Right lobe of liver (tissue), 6 donors: ENCODE results near the gene GLYATL2. TPM values are rescaled to one million over a fixed set of nuclear protein-coding genes. Genes with fewer than 3 reads are reported as not detected.

Experiments
- ATAC-seq, 4 donors: fragments of 200-7000 bp; cut with Tn5 transposase; one replicate each; pipeline ENCODE4 v1.9.1; 2020; ENCODE audit warnings: mild to moderate bottlenecking in 4 of 4, moderate library complexity in 4 of 4
- DNase-seq, 3 donors: peaks; one replicate each; pipeline ENCODE4 v3.0.0-alpha.2; 2020
- H3K27ac ChIP-seq, 3 donors: fragments of 200-600 bp; one replicate each; pipeline ENCODE4 v1.8.0; 2022
- H3K27me3 ChIP-seq, 2 donors: fragments of 200-600 bp; one replicate each; pipeline ENCODE4 v1.8.0; 2022
- H3K36me3 ChIP-seq, 4 donors: fragments of 200-600 bp; sonication (generic) in 1 of 4; one replicate each; pipeline versions ENCODE4 v1.5.1 to v1.8.0; 2017 to 2022; ENCODE audit warnings: control low read depth in 1 of 4
- H3K4me1 ChIP-seq, 4 donors: fragments of 200-600 bp; sonication (generic) in 1 of 4; one replicate each; pipeline versions ENCODE4 v1.5.1 to v1.8.0; 2017 to 2022; ENCODE audit warnings: control low read depth in 1 of 4
- H3K4me3 ChIP-seq, 3 donors: fragments of 200-600 bp; one replicate each; pipeline ENCODE4 v1.8.0; 2022
- H3K9me3 ChIP-seq, 4 donors: fragments of 200-600 bp; sonication (generic) in 1 of 4; one replicate each; pipeline versions ENCODE4 v1.5.1 to v1.8.0; 2017 to 2022; ENCODE audit warnings: control low read depth in 1 of 4
- CTCF ChIP-seq, 4 donors: fragments of 200-600 bp in 3 of 4; fragments of 450-650 bp in 1 of 4; IDR thresholded peaks; one replicate each; pipeline versions ENCODE4 v1.5.1 to v1.8.0; 2016 to 2022; ENCODE audit warnings: antibody characterized with exemption in 4 of 4, mild to moderate bottlenecking in 2 of 4
- POLR2A ChIP-seq: fragments of 450-650 bp; IDR thresholded peaks from one replicate; pipeline ENCODE4 v1.6.1; 2017; ENCODE audit warnings: antibody characterized with exemption, mild to moderate bottlenecking
- WGBS: methylation state at CpG from one replicate; pipeline ENCODE4 v1.1.6; 2018; ENCODE audit warnings: low coverage, low lambda C conversion rate; ENCODE audit not compliant: insufficient coverage; ENCODE audit errors: missing lambda C conversion rate; 5-methylcytosine and 5-hydroxymethylcytosine counted together
- intact Hi-C, 2 donors: fragments of 100-400 bp; cut with DNase I; formaldehyde crosslinking; loops; one replicate each; pipeline versions ENCODE4 v1.11.2 to v1.14.1; 2022
- long read RNA-seq: library from polyadenylated mRNA; unstranded; transcript quantifications from one replicate; pipeline ENCODE4 v2.0.0, GENCODE V29; 2019
- total RNA-seq, 6 experiments: library from RNA; depleted of rRNA in 2 of 6; stranded (reverse); fragments of >200 nt in 2 of 6; fragmentation: NEBNext Ultra II Directional in 3 of 6; extraction: Animal tissue kit (Norgen Biotek cat#: 25700) in 3 of 6; gene quantifications; one replicate each; pipeline versions ENCODE4 v1.1.0 to v1.2.4, GENCODE V29; 2016 to 2023
- donor health status: DM: no; HTN: yes; CAD: no.
- donor health status: DM: no; HTN: no; CAD: no.
- donor health status: DM: no; HTN: no; CAD: no.
- donor health status: DM: no; HTN: yes; CAD: no.
- donor health status: DM: no; HTN: yes; CAD: no.

Gene GLYATL2
- total RNA-seq = not detected
- long read RNA-seq = 0 reads

GRCh38 chr11:58844361-58845005 is at the start of gene GLYATL2:
TSS of gene GLYATL2 (minus strand) at chr11:58844704. CDS start at chr11:58839612, 5,092 bp downstream.
- Histone ChIP-seq H3K27ac (no peak within 1 kb of the TSS), H3K4me3 (no peak within 1 kb of the TSS), H3K9me3 (no peaks in the 10 kb centered on the region), H3K4me1 (no peaks in the 10 kb centered on the region), H3K27me3 (no peaks in the 10 kb centered on the region), H3K36me3 (no peaks in the 10 kb centered on the region)
- 18% methylated on average over 3 of the region's 3 CpGs for WGBS
- no peak for ATAC-seq
- TF ChIP-seq POLR2A (no peak), CTCF (IDR thresholded peaks at IDR 0.05) (no peak)
- DNase-seq = no peak
- intact Hi-C loops = loop anchor here in 1 of 2 donors (10.0 kb wide), 1 partner anchor 220 kb away; no protein-coding TSS in a partner anchor

GRCh38 chr11:58893899-58894298 is 49.4 kb upstream of the GLYATL2 start:
- H3K27ac ChIP-seq = no peak overlapping the region
- no peak overlapping the region for H3K4me3 ChIP-seq
- intact Hi-C loops = no loop called here
- no peaks in the 10 kb centered on the region for H3K9me3 ChIP-seq
- TF ChIP-seq POLR2A = no peak
- TF ChIP-seq CTCF (IDR thresholded peaks at IDR 0.05) = no peak
- DNase-seq (no peak), ATAC-seq (no peak)
- no peaks in the 10 kb centered on the region for H3K36me3 ChIP-seq
- no peaks in the 10 kb centered on the region for H3K4me1 ChIP-seq
- H3K27me3 ChIP-seq = no peaks in the 10 kb centered on the region
- 71% methylated on average over 2 of the region's 2 CpGs for WGBS

- ATAC-seq (no peak), DNase-seq (no peak)
- intact Hi-C loops = no loop called here
- Histone ChIP-seq H3K4me3 (no peak overlapping the region), H3K27ac (no peak overlapping the region), H3K36me3 (no peaks in the 10 kb centered on the region), H3K4me1 (no peaks in the 10 kb centered on the region), H3K27me3 (no peaks in the 10 kb centered on the region), H3K9me3 (no peaks in the 10 kb centered on the region)
- no peak for TF ChIP-seq POLR2A
- TF ChIP-seq CTCF (IDR thresholded peaks at IDR 0.05) = no peak
These were observed 44.1 kb upstream of the GLYATL2 start for GRCh38 chr11:58888579-58888978.

GRCh38 chr11:58887452-58887851 is 42.9 kb upstream of the GLYATL2 start:
- Histone ChIP-seq H3K36me3 (no peaks in the 10 kb centered on the region), H3K4me1 (no peaks in the 10 kb centered on the region), H3K27ac (no peak overlapping the region), H3K4me3 (no peak overlapping the region), H3K9me3 (no peaks in the 10 kb centered on the region), H3K27me3 (no peaks in the 10 kb centered on the region)
- DNase-seq = no peak
- 82% methylated on average over 1 of the region's 1 CpG for WGBS
- no peak for ATAC-seq
- TF ChIP-seq CTCF (IDR thresholded peaks at IDR 0.05) (no peak), POLR2A (no peak)
- intact Hi-C loops = no loop called here

- DNase-seq (no peak), ATAC-seq (peak; percentile 69 to 99 (median 82))
- H3K4me3 ChIP-seq = no peak overlapping the region
- peaks cover 0 to 12% (median 4%) of the 10 kb centered on the region in 4 donors for H3K4me1 ChIP-seq
- no peaks in the 10 kb centered on the region for H3K36me3 ChIP-seq
- WGBS = 17% methylated on average over 1 of the region's 1 CpG
- intact Hi-C loops = no loop called here
- no peaks in the 10 kb centered on the region for H3K27me3 ChIP-seq
- no peaks in the 10 kb centered on the region for H3K9me3 ChIP-seq
- H3K27ac ChIP-seq = no peak overlapping the region
- no peak for TF ChIP-seq CTCF (IDR thresholded peaks at IDR 0.05)
- TF ChIP-seq POLR2A = no peak
These were observed 36.1 kb upstream of the GLYATL2 start for GRCh38 chr11:58880625-58881024.
